GM23248 (cell line): ENCODE results near the gene ANO10. TPM values are rescaled to one million over a fixed set of nuclear protein-coding genes. Genes with fewer than 3 reads are reported as not detected.

Experiments
- DNase-seq: peaks from one replicate; pipeline ENCODE4 v3.0.0-alpha.2; 2015
- H2AFZ ChIP-seq: fragments of 200-600 bp; sonication (generic); 2 replicates; pipeline ENCODE4 v1.6.1; 2016; ENCODE audit warnings: antibody characterized with exemption
- H3F3A ChIP-seq: fragments of 200-600 bp; sonication (generic); 2 replicates; pipeline ENCODE4 v1.6.1; 2016; ENCODE audit warnings: mild to moderate bottlenecking, antibody characterized with exemption, mixed run types; ENCODE audit not compliant: insufficient read depth
- H3K27ac ChIP-seq: fragments of 200-600 bp; sonication (generic); 2 replicates; pipeline ENCODE4 v1.5.1; 2016; ENCODE audit warnings: mild to moderate bottlenecking
- H3K27me3 ChIP-seq: fragments of 200-600 bp; sonication (generic); replicated peaks from 2 replicates; pipeline ENCODE4 v1.6.1; 2016; ENCODE audit warnings: mild to moderate bottlenecking; ENCODE audit not compliant: insufficient read depth
- H3K36me3 ChIP-seq: fragments of 200-600 bp; sonication (generic); 2 replicates; pipeline ENCODE4 v1.6.1; 2016; ENCODE audit warnings: low read depth, mild to moderate bottlenecking
- H3K4me1 ChIP-seq: fragments of 200-600 bp; sonication (generic); 2 replicates; pipeline ENCODE4 v1.6.1; 2016; ENCODE audit warnings: mild to moderate bottlenecking; ENCODE audit not compliant: insufficient read depth
- H3K4me2 ChIP-seq: fragments of 200-600 bp; sonication (generic); one replicate; pipeline ENCODE4 v1.6.1; 2016; ENCODE audit warnings: mild to moderate bottlenecking; ENCODE audit not compliant: unreplicated experiment
- H3K4me3 ChIP-seq: fragments of 200-600 bp; sonication (generic); 2 replicates; pipeline ENCODE4 v1.5.1; 2016; ENCODE audit warnings: mild to moderate bottlenecking
- H3K79me2 ChIP-seq: fragments of 200-600 bp; sonication (generic); 2 replicates; pipeline ENCODE4 v1.6.1; 2016; ENCODE audit warnings: mild to moderate bottlenecking; ENCODE audit not compliant: insufficient read depth
- H3K9ac ChIP-seq: fragments of 200-600 bp; sonication (generic); 2 replicates; pipeline ENCODE4 v1.6.1; 2016; ENCODE audit warnings: mild to moderate bottlenecking
- H3K9me2 ChIP-seq: fragments of 200-600 bp; sonication (generic); 2 replicates; pipeline ENCODE4 v1.6.1; 2016; ENCODE audit warnings: mixed run types, mild to moderate bottlenecking, moderate library complexity; ENCODE audit not compliant: insufficient read depth
- H3K9me3 ChIP-seq: fragments of 200-600 bp; sonication (generic); one replicate; pipeline ENCODE4 v1.6.1; 2017; ENCODE audit warnings: low read depth
- H4K20me1 ChIP-seq: fragments of 200-600 bp; sonication (generic); 2 replicates; pipeline ENCODE4 v1.6.0; 2016; ENCODE audit not compliant: insufficient read depth
- EZH2 ChIP-seq: fragments of 200-600 bp; sonication (generic); IDR thresholded peaks from 2 replicates; pipeline ENCODE4 v1.6.1; 2018; ENCODE audit warnings: antibody characterized with exemption, mild to moderate bottlenecking; ENCODE audit not compliant: insufficient read depth, poor library complexity, severe bottlenecking
- EZH2phosphoT487 ChIP-seq: fragments of 200-600 bp; sonication (generic); IDR thresholded peaks from 2 replicates; pipeline ENCODE4 v1.6.1; 2018; ENCODE audit warnings: antibody characterized with exemption, moderate library complexity, mild to moderate bottlenecking, low read depth; ENCODE audit not compliant: insufficient read depth
- WGBS, 2 experiments: methylation state at CpG; one replicate each; pipeline ENCODE4 v1.1.6; 2015 to 2017; ENCODE audit warnings: low lambda C conversion rate in 2 of 2, low coverage in 1 of 2; ENCODE audit errors: missing lambda C conversion rate in 2 of 2; 5-methylcytosine and 5-hydroxymethylcytosine counted together
- in situ Hi-C: fragments of 300-500 bp; cut with MboI; formaldehyde crosslinking; loops from 2 replicates; pipeline ENCODE4 v1.15.0; 2020
- polyA plus RNA-seq: library from polyadenylated mRNA; unstranded; fragments of >200 nt; fragmentation: Nextera tagmentation; extraction: Ambion mirVana; gene quantifications from 2 replicates; pipeline ENCODE4 v1.2.1, GENCODE V29; 2016
- total RNA-seq: library from RNA; depleted of rRNA; stranded (reverse); fragments of >200 nt; shearing (Covaris generic); gene quantifications from 2 replicates; pipeline ENCODE4 v1.2.3, GENCODE V29; 2014

ANO10 gene
- total and polyA plus RNA-seq, 2 experiments from 2014 or later = 51.1 to 73.2 TPM

GRCh38 chr3:43648957-43649356 lies 27.1 kb upstream of the ANO10 start:
- Histone ChIP-seq H3K4me1 (0 out of 2 replicates have a peak, but pooled peaks cover 4% of the 10 kb centered on the region), H3K9me3 (no peaks in the 10 kb centered on the region), H2AFZ (no peak overlapping the region), H3K27me3 (no peaks in the 10 kb centered on the region), H3F3A (no peaks in the 10 kb centered on the region), H3K9ac (no peak overlapping the region), H3K9me2 (no peaks in the 10 kb centered on the region), H3K79me2 (no peaks in the 10 kb centered on the region), H3K4me3 (no peak overlapping the region), H4K20me1 (no peaks in the 10 kb centered on the region), H3K4me2 (no peak overlapping the region), H3K36me3 (no peaks in the 10 kb centered on the region), H3K27ac (no peak overlapping the region)
- in situ Hi-C loops = no loop called here
- TF ChIP-seq EZH2phosphoT487 = no peak
- no peak for TF ChIP-seq EZH2
- DNase-seq = no peak
- 93 to 97% methylated on average over 3 of the region's 3 CpGs for WGBS, 2 experiments

GRCh38 chr3:43647331-43648166 lies 25.7 kb upstream of the ANO10 start:
- H2AFZ ChIP-seq = peak overlapping the region; percentile 41
- no peak overlapping the region for H3K27ac ChIP-seq
- no peaks in the 10 kb centered on the region for H4K20me1 ChIP-seq
- peak; percentile 14 for DNase-seq
- H3K4me3 ChIP-seq = no peak overlapping the region
- H3K4me1 ChIP-seq = 0 out of 2 replicates have a peak, but pooled peaks cover 4% of the 10 kb centered on the region
- H3F3A ChIP-seq = no peaks in the 10 kb centered on the region
- TF ChIP-seq EZH2phosphoT487 (no peak), EZH2 (no peak)
- 85 to 86% methylated on average over 6 of the region's 6 CpGs for WGBS, 2 experiments
- no peak overlapping the region for H3K9ac ChIP-seq
- H3K9me2 ChIP-seq = no peaks in the 10 kb centered on the region
- H3K9me3 ChIP-seq = no peaks in the 10 kb centered on the region
- in situ Hi-C loops = no loop called here
- no peaks in the 10 kb centered on the region for H3K27me3 ChIP-seq
- no peaks in the 10 kb centered on the region for H3K79me2 ChIP-seq
- no peaks in the 10 kb centered on the region for H3K36me3 ChIP-seq
- H3K4me2 ChIP-seq = no peak overlapping the region

- no peaks in the 10 kb centered on the region for H3K36me3 ChIP-seq
- H3K27ac ChIP-seq = no peak overlapping the region
- H3K4me1 ChIP-seq = peaks cover 21% of the 10 kb centered on the region
- H3K9ac ChIP-seq = no peak overlapping the region
- H3K4me3 ChIP-seq = no peak overlapping the region
- no peak overlapping the region for H3K4me2 ChIP-seq
- in situ Hi-C loops = no loop called here
- no peaks in the 10 kb centered on the region for H3K27me3 ChIP-seq
- H4K20me1 ChIP-seq = no peaks in the 10 kb centered on the region
- H2AFZ ChIP-seq = no peak overlapping the region
- no peak for DNase-seq
- no peaks in the 10 kb centered on the region for H3K9me2 ChIP-seq
- 85 to 89% methylated on average over 2 of the region's 2 CpGs for WGBS, 2 experiments
- no peaks in the 10 kb centered on the region for H3K79me2 ChIP-seq
- TF ChIP-seq EZH2 (no peak), EZH2phosphoT487 (no peak)
- H3K9me3 ChIP-seq = no peaks in the 10 kb centered on the region
- H3F3A ChIP-seq = peaks cover 8% of the 10 kb centered on the region; the same call in 1 of the 2 replicates
Measured at GRCh38 chr3:43644443-43644842, 22.6 kb upstream of the ANO10 start.

GRCh38 chr3:43641306-43642114 lies 19.7 kb upstream of the ANO10 start:
- H3K4me3 ChIP-seq = no peak overlapping the region; the same call in 1 of the 2 replicates
- TF ChIP-seq EZH2 (no peak), EZH2phosphoT487 (no peak)
- peaks cover 25% of the 10 kb centered on the region for H3K4me1 ChIP-seq
- DNase-seq = peak; percentile 68
- H3K9me3 ChIP-seq = no peaks in the 10 kb centered on the region
- no peaks in the 10 kb centered on the region for H4K20me1 ChIP-seq
- peak overlapping the region; percentile 36; the same call in 1 of the 2 replicates for H3K9ac ChIP-seq
- no peaks in the 10 kb centered on the region for H3K27me3 ChIP-seq
- no peaks in the 10 kb centered on the region for H3K79me2 ChIP-seq
- no peaks in the 10 kb centered on the region for H3K36me3 ChIP-seq
- H2AFZ ChIP-seq = peak overlapping the region; percentile 47
- peak overlapping the region; percentile 78 for H3K27ac ChIP-seq
- WGBS, 2 experiments = 50 to 62% methylated on average over 4 of the region's 4 CpGs
- no peaks in the 10 kb centered on the region for H3K9me2 ChIP-seq
- peak overlapping the region; percentile 27 for H3K4me2 ChIP-seq
- in situ Hi-C loops = no loop called here
- peaks cover 8% of the 10 kb centered on the region; the same call in 1 of the 2 replicates for H3F3A ChIP-seq
